WI38 (cell line): ENCODE measurements around the gene S1PR2.

Source experiments
- H3K4me3 ChIP-seq: 2 replicates; pipeline ENCODE4 v1.5.1; 2011; ENCODE audit warnings: low read depth, mild to moderate bottlenecking, control low read depth, low read length
- TF ChIP-seq, protein P1 (sequence below): IDR thresholded peaks from 2 replicates; pipeline ENCODE4 v1.5.1; 2012; ENCODE audit warnings: low read depth, mild to moderate bottlenecking, control low read depth, low read length

Gene S1PR2

DNA sequence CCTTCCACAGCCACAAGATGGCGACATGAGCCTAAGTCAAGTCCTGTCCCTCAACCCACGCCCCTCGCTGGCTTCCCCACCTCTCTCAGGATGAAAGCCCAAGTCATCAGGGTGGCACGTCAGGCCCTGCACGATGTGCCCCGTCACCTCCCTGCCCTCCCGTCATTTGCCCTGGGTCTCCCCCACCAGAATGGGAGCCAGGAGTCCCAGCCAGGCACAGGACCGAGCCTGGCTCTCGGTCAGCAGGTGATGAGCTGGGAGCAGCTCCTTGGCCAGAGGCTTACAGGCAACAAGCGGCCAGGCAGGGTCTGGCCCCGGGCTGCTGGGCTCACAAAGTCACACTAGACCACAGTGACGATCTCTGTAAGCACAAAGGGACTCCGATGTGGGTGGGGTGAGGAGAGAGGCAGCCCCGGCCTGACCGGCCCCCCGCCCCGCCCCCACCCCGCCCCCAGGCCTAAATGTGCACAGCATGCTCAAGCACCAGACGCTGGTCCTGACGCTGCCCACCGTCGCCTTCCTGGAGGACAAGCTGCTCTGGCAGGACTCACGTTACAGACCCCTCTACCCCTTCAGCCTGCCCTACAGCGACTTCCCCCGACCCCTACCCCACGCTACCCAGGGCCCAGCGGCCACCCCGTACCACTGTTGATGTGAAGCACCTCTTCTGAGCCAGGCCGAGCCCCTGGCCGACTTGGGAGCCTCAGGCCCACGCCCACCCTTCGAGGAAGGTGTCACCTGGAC is 28.2 kb upstream of the S1PR2 start:
- H3K4me3 ChIP-seq, result no peak overlapping the region
- TF ChIP-seq, protein P1, sequence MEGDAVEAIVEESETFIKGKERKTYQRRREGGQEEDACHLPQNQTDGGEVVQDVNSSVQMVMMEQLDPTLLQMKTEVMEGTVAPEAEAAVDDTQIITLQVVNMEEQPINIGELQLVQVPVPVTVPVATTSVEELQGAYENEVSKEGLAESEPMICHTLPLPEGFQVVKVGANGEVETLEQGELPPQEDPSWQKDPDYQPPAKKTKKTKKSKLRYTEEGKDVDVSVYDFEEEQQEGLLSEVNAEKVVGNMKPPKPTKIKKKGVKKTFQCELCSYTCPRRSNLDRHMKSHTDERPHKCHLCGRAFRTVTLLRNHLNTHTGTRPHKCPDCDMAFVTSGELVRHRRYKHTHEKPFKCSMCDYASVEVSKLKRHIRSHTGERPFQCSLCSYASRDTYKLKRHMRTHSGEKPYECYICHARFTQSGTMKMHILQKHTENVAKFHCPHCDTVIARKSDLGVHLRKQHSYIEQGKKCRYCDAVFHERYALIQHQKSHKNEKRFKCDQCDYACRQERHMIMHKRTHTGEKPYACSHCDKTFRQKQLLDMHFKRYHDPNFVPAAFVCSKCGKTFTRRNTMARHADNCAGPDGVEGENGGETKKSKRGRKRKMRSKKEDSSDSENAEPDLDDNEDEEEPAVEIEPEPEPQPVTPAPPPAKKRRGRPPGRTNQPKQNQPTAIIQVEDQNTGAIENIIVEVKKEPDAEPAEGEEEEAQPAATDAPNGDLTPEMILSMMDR, result peak; percentile 68

DNA sequence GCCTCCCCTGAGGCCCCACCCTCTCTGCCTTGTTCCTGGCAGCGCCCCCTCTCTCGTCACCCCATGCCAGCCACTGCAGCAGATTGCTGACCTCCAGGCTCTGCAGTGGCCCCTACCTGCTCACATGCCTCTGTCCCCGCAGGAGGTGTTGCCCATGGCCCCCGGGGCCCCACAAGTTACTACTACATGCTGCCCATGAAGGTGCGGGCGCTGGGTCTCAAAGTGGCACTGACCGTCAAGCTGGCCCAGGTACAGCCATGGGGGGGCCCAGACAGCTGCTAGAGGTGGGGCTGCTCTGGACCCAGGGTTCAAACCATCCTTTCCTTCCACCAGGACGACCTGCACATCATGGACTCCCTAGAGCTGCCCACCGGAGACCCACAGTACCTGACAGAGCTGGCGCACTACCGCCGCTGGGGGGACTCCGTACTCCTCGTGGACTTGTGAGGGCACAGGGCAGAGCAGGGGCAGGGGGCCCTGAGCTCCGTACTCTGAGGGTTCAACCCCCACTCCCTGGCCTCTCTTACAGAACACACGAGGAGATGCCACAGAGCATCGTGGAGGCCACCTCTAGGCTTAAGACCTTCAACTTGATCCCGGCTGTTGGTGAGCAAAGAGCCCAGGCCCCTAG is 27.1 kb upstream of the S1PR2 start:
- H3K4me3 ChIP-seq, result no peak overlapping the region
- TF ChIP-seq, protein P1, result no peak

DNA sequence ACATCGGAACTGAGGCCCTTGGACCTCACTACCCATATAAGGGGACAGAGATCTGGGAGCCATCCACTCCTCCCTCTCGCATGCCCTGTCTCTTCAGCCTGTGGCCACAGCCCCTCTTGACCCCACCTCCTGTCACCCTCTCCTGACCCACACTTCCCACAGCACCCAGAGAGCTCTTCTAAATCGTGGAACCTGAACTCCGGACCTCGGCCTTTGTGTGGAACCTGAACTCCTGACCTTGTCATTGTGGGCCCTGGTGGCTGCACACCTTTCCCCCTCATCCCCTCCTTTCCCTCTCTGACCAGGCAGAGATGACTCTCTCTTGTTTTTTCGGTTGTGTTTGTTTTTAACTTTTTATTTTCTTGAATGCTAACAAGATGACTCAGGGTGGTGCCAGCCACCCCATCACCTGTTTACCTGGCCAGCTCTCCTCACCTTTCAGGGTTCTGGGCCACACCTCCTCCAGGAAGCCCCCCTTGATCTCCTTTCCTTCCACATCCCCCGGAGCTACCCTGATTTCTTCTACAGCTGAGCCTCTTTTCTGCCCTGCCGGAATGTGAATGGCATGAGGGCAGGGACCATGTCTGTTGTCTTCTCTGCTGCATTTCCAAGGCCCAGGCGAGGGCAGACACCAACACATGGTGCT is 26.0 kb upstream of the S1PR2 start:
- H3K4me3 ChIP-seq, result no peak overlapping the region
- TF ChIP-seq, protein P1, result no peak

DNA sequence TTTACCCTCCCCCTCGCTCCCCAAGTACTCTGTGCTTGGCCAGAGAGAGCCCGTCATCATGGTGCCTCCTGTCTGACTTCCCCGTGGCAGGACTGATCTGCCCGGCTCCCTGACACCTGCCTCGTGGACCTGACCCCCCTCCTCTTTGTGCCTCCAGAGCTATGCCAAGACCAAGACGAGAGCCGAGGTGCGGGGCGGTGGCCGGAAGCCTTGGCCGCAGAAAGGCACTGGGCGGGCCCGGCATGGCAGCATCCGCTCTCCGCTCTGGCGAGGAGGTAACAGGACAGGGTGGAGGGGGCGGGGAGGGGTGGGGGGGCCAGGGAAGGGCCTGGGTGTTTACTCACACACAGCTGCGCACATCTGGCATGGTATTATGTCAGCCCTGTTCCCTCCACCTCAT is 25.4 kb upstream of the S1PR2 start:
- TF ChIP-seq, protein P1, result no peak
- H3K4me3 ChIP-seq, result no peak overlapping the region

DNA sequence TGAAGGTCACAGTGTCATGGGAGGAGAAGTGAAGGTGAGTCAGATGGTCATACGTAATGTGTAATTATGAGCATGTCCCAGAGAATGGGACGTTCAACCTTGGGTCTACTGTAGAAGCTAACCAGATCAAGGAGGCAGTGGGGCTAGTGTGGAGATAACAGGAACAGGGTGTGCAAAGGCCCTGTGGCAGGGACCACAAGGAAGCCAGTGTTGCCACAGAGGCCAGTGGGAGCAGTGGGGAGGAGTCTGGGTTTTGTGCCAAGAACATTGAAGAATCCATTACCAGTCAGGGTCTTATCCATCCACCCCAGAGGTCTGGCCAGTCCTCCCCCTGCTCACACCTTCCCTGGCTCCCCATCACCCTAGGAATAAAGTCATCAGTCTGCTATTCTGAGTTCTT is 24.2 kb upstream of the S1PR2 start:
- no peak overlapping the region for H3K4me3 ChIP-seq
- TF ChIP-seq, protein P1, result no peak

DNA sequence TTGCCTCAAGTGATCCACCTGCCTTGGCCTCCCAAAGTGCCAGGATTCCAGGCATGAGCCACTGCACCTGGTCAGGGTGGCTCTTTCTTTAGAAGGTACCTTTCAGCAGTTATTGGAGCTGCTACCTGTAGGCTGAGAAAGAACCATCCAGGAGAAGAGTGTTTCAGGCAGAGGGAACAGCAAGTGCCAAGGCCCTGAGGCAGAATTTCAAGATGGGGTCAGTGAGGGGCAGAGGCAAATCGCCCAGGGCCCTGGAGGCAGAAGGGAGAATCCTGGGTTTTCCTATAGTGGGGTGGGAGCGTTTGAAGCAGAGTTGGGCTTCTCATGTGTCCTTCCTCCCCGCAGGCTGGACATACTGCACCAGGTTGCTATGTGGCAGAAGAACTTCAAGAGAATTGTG is 23.1 kb upstream of the S1PR2 start:
- TF ChIP-seq, protein P1, result no peak
- no peak overlapping the region for H3K4me3 ChIP-seq

DNA sequence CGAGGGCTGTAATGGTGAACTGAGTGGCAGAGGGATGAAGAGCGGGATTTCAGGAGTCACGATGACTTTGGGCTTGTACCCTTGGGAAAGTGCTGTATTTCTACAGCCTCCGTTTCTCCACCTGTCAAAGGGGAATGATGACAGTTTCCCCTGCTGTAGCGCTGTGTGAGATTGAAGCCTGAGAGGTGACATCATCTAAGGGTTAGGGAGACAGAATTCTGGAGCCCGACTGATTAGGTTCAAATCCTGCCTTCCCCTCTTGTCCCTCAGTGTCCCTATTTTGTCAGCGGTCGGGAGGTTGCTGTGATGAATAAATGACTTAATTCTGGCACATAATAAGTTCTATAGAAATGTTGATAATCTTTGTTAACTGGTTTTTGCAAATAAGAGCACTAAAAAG is 21.6 kb upstream of the S1PR2 start:
- TF ChIP-seq, protein P1, result no peak
- peak overlapping the region; percentile 74 for H3K4me3 ChIP-seq
